Measurements from ENCODE around the gene KDR. TPM values are rescaled to one million over a fixed set of nuclear protein-coding genes. Genes with fewer than 3 reads are reported as not detected.

The KDR gene
- total RNA-seq, 1 experiment from 2014 or later, result 0.52 TPM

DNA sequence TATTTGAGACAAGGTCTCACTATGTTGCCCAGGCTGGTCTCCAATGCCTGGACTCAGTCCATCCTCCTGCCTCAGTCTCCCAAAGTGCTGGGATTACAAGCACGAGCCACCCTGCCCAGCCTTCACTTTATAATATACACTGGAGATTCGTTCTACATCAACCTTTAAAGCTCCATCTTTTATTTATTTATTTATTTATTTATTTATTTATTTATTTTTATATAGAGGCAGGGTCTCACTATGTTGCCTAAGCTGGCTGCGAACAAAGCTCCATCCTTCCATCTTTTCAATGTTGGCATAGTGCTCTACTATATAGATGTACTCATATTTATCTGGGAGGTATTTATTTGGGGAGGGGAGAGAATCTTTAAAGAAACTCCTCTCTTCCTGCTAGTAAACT is 1.7 kb upstream of the KDR start (continued):
- TF ChIP-seq, protein P1, sequence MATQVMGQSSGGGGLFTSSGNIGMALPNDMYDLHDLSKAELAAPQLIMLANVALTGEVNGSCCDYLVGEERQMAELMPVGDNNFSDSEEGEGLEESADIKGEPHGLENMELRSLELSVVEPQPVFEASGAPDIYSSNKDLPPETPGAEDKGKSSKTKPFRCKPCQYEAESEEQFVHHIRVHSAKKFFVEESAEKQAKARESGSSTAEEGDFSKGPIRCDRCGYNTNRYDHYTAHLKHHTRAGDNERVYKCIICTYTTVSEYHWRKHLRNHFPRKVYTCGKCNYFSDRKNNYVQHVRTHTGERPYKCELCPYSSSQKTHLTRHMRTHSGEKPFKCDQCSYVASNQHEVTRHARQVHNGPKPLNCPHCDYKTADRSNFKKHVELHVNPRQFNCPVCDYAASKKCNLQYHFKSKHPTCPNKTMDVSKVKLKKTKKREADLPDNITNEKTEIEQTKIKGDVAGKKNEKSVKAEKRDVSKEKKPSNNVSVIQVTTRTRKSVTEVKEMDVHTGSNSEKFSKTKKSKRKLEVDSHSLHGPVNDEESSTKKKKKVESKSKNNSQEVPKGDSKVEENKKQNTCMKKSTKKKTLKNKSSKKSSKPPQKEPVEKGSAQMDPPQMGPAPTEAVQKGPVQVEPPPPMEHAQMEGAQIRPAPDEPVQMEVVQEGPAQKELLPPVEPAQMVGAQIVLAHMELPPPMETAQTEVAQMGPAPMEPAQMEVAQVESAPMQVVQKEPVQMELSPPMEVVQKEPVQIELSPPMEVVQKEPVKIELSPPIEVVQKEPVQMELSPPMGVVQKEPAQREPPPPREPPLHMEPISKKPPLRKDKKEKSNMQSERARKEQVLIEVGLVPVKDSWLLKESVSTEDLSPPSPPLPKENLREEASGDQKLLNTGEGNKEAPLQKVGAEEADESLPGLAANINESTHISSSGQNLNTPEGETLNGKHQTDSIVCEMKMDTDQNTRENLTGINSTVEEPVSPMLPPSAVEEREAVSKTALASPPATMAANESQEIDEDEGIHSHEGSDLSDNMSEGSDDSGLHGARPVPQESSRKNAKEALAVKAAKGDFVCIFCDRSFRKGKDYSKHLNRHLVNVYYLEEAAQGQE (IDR thresholded peaks at IDR 0.05; ENCODE audit: low read depth), result no peak
- no peak for TF ChIP-seq FOSL1 (IDR thresholded peaks at IDR 0.05; ENCODE audit: low read depth)

DNA sequence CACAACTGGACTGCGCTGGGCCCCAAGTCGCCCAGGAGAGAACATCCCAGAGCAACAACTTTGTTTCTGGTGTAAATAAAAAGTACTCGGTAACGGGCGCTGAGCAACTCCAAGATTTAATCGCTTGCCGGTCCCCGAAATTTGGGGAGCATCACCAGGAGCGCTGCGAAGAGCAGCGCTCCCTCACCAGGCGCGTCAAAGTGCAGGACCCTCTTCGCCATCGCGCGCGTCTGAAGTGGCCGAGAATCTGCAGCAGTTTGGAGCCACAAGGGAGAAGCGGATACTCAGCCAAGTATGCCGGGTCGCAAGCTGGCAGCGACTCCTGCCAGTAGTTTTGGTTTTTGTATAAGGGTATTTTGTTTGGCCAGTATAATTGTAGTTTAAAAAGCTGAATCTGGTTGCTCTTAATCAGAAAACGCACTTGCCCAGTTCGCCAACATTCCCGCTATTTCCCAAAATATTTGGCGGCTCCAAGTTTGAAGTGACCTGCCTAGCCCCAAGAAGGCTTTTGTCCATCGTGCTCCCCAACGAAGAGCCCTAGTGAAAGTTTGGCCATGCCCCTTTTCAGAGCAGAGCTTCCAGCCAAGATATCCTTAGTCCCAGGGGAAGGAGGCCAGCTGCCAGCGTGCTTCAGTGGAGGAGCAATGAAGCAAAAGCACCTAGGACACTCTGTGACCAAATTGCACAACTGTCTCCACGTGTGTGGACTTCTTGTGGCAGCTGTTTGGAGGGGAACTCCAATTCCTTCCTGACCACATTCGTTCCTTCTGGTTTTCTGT is 557 bp upstream of the KDR start:
- ATAC-seq (no peak), DNase-seq (ENCODE audit: low read depth, low spot score) (no peak)
- Histone ChIP-seq H3K27me3 (ENCODE audit: insufficient read depth, low read length) (no peaks in the 10 kb centered on the region), H3K9ac (ENCODE audit: low read length) (no peak overlapping the region), H3K9me3 (ENCODE audit: control insufficient read depth in 1 of 2, insufficient read depth in 1 of 2, low read depth in 1 of 2, low read length in 2 of 2) (no peaks in the 10 kb centered on the region), H3K4me2 (ENCODE audit: low read length) (no peak overlapping the region), H3K36me3 (ENCODE audit: control insufficient read depth in 1 of 2, insufficient read depth in 2 of 2, low read length in 2 of 2) (no peaks in the 10 kb centered on the region), H3K9me2 (ENCODE audit: insufficient read depth) (no peaks in the 10 kb centered on the region), H3K4me1 (ENCODE audit: control insufficient read depth in 1 of 2, insufficient read depth in 2 of 2, low read length in 2 of 2) (no peaks in the 10 kb centered on the region), H3K79me2 (ENCODE audit: insufficient read depth, low read length) (no peaks in the 10 kb centered on the region), H3K4me3 (replicated peaks in 1 of 2; ENCODE audit: low read depth in 1 of 2, low read length in 2 of 2) (no peak overlapping the region), H4K20me1 (ENCODE audit: insufficient read depth) (no peaks in the 10 kb centered on the region), H2AFZ (ENCODE audit: low read depth, low read length, poor library complexity, severe bottlenecking) (no peak overlapping the region), H3K27ac (ENCODE audit: low read depth, low read length) (no peak overlapping the region)
- CTCF ChIA-PET, result no interaction called here
- RAD21 ChIA-PET (ENCODE audit: low non-redundant PET in 1 of 2, low total read pairs in 2 of 2, uncharacterized antibody in 2 of 2, unreplicated experiment in 2 of 2), result no interaction called here
- intact Hi-C loops (cut with micrococcal nuclease), result no loop called here
- no TSS peak for BruUV-seq (replicated peaks)
- POLR2A ChIA-PET, result no interaction called here
- TF ChIP-seq SIN3A (IDR thresholded peaks at IDR 0.05; ENCODE audit: low read depth), result no peak
- TF ChIP-seq FOSL1 (IDR thresholded peaks at IDR 0.05; ENCODE audit: low read depth), result no peak
- TF ChIP-seq CEBPB (IDR thresholded peaks at IDR 0.05; ENCODE audit: low read depth), result no peak
- TF ChIP-seq EZH2phosphoT487 (IDR thresholded peaks at IDR 0.05; ENCODE audit: borderline replicate concordance), result no peak
- TF ChIP-seq RAD21 (IDR thresholded peaks at IDR 0.05; ENCODE audit: low read depth), result no peak
- no peak for TF ChIP-seq POLR2A (IDR thresholded peaks at IDR 0.05; ENCODE audit: borderline replicate concordance, extremely low read depth, insufficient read depth, insufficient read length)
- TF ChIP-seq YY1 (IDR thresholded peaks at IDR 0.05; ENCODE audit: extremely low read depth, insufficient replicate concordance, low read depth, low read length), result no peak
- TF ChIP-seq, protein P1 (IDR thresholded peaks at IDR 0.05; ENCODE audit: low read depth), result no peak
- TF ChIP-seq SP1 (IDR thresholded peaks at IDR 0.05; ENCODE audit: low read depth), result no peak
- TF ChIP-seq SRF (IDR thresholded peaks at IDR 0.05; ENCODE audit: low read depth), result no peak
- TF ChIP-seq POLR2AphosphoS5 (IDR thresholded peaks at IDR 0.05; ENCODE audit: low read depth, low read length), result no peak
- no peak for TF ChIP-seq EGR1 (IDR thresholded peaks at IDR 0.05; ENCODE audit: low read depth)
- TF ChIP-seq EZH2 (IDR thresholded peaks at IDR 0.05), result no peak
- TF ChIP-seq, protein P2, sequence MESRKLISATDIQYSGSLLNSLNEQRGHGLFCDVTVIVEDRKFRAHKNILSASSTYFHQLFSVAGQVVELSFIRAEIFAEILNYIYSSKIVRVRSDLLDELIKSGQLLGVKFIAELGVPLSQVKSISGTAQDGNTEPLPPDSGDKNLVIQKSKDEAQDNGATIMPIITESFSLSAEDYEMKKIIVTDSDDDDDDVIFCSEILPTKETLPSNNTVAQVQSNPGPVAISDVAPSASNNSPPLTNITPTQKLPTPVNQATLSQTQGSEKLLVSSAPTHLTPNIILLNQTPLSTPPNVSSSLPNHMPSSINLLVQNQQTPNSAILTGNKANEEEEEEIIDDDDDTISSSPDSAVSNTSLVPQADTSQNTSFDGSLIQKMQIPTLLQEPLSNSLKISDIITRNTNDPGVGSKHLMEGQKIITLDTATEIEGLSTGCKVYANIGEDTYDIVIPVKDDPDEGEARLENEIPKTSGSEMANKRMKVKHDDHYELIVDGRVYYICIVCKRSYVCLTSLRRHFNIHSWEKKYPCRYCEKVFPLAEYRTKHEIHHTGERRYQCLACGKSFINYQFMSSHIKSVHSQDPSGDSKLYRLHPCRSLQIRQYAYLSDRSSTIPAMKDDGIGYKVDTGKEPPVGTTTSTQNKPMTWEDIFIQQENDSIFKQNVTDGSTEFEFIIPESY (IDR thresholded peaks at IDR 0.05; ENCODE audit: extremely low read depth, insufficient replicate concordance, low read length), result no peak
- no peak for TF ChIP-seq JUND (IDR thresholded peaks at IDR 0.05)
- no peak for TF ChIP-seq ZNF274 (IDR thresholded peaks at IDR 0.05; ENCODE audit: low read depth, low read length)

Measured in HCT116 (cell line).